IPS-NIHi7 (cell line): ENCODE data around the gene MTG2.

Source experiments
- DNase-seq: peaks from one replicate; pipeline ENCODE4 v3.0.0; 2012; ENCODE audit warnings: mixed read lengths; ENCODE audit errors: extremely low spot score

MTG2 gene

DNA sequence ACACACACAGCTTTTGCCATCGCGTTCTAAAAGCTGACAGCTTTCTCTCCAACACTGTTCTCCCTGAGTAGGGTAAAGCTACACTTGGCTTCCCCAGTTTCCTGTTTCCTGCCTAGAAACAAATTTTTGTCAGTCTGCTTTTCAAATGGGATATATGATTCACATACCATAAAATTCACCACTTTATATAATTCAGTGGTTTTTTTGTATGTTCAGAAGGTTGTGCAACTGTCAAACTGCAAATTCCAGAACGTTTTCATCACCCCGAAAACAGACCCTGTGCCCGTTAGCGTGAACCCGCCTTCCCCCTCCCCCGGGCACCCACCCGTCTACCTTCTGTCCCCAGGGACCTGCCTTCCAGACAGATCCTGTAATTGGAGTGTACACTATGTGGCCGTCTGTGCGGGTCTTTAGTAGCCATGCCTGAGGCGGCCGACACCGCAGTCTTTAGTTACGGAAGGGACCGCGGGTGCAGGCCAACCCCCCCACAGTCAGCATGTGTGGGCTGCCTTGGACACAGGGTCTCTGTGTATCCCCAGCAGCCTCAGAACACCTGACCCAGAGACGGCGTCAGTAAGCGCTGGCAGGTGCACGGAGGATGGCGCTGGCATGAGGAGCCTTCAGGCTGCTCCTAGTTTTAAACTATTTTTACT lies 20.7 kb downstream of the MTG2 start:
- DNase-seq = no peak

- no peak for DNase-seq
These were observed 23.0 kb downstream of the MTG2 start for GRCh38 chr20:62205618-62206387.

DNA sequence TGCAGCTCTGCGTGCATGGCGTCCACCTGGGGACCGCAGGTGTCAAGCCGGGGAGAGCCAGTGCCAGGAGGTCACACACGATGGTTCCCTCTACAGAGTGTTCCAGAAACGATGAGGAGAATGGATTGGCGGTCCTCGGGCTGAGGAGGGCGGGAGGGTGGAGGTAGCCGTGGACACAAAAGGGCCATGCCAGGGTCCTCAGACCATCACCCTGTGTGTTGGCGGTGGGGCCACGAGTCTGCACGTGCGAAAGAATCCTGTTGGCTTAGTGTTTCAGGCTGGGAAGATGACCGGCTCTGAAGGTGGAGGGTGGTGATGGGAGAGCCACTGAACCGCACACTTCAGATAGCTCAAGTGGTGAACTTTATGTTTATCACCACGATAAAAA lies 23.6 kb downstream of the MTG2 start:
- no peak for DNase-seq

- no peak for DNase-seq
These were observed 25.4 kb downstream of the MTG2 start for GRCh38 chr20:62208061-62208794.

DNA sequence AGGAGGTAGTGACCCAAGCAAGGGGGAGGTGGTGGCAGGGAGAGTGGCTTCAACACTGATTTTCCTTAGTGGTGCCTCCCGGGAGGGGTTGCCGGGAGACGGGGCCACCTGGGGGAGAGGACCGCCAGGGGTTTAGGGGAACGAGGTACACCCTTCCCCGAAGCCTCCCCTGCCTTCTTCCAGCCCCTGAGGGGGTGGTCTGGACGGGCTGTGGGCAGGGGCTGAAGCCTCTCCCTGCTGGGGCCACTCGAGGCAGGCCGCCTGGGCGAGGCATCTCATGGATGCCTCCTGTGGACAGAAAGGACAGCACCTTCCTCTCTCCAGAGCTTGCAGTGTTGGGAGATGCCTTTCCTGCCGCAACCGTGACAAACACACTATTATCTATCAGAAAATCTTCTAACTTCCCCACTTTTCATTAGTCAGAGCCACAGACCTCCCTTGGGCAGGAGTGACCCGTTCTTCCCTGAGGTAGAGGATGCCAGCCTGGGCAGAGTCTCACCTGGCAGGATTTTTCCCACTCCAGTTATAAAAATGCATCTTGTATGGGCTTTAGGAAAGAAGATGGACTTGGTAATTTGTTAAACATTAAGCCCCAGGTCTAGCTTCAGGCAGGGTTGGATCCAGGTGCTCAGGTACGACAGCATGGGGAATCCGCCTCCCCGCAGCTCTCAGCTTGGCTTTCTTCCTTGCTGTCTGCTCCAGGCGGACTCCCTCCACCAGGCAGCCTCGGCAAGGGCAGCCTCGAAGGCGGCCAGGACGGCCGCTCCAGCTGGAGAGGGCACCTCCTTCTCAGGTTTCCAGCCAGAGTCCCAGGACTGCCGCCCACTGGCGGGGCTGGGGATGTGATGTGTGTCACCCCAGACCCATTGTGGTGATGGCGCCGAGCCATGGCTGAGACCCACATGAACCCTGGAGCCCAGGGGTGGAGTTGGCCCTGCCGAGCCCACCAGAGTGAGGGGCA lies 26.2 kb downstream of the MTG2 start:
- DNase-seq = peak; percentile 91

DNA sequence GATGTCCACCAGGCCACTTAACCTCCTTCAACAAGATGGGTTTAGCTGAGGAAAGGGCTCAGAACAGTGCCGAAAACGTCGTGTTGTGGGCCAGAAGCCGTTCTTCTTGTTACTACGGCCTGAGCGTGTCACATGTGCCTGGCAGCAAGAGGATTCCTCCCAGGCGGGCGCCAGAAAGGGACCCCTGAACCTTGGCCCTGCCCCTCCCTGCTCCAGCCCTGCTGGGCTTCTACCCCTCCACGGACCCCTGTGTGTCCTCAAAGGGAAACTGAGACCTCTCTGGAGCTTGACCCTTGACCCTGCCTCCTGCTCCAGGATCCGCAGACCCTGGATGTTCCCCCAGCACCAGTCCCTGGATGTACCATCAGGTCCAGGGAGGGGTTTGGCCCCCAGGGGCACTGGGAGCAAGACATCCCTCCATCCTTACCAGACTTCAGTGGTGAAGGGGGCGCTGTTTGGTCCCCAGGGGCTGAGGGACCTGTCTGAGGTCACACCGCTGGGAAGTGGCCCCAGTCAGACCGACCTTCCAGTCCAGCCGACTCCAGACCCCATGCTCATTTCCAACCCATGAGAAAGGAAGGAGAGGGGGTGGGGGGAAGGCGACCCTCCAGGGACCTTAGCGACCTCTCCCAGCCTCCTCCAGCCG lies 27.1 kb downstream of the MTG2 start:
- no peak for DNase-seq

- no peak for DNase-seq
These were observed 27.6 kb downstream of the MTG2 start for GRCh38 chr20:62210496-62210855.

DNA sequence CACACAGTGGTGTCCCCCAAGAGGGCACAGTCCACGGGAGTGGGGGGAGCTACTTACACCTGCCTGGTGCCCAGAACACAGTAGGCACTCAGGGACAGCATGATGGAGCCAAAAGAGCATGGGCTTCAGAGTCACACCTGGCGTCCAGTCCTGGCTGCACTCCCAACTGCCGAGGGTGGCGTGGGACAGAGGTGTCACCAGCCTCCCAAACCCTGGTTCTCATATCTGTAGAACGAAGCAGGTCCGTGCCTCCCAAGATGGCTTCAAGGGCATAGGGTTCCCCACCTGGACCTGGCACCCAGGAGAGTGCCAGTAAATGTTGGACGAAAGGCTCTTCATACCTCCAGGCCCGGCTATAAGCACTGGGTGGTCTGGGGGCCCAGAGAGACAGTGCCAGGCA lies 28.4 kb downstream of the MTG2 start:
- no peak for DNase-seq

DNA sequence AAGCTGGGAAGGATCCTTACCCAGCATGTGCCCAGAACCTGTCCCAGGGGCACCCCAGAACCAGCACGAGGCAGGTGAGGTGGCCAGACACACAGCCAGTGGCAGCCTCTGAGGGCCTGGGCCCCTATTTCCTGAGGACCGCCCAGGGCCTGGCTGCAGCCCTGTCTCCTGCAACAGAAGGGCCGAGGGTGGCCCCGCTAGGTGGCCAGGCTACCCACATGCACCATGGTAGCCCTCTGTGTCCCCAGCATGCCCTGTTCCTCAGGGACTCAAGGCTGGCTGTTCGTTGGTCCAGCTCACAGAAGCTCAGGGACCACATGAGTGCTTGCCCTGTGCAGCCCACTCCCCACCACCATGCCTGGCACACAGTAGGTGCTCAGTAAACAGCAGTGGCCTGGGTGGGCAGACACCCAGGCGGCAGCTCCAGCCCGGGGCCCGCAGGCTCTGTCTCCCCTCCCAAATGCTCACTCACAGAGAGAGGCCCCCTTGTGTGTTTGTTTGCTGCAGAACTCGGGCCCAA lies 29.0 kb downstream of the MTG2 start:
- DNase-seq = no peak

DNA sequence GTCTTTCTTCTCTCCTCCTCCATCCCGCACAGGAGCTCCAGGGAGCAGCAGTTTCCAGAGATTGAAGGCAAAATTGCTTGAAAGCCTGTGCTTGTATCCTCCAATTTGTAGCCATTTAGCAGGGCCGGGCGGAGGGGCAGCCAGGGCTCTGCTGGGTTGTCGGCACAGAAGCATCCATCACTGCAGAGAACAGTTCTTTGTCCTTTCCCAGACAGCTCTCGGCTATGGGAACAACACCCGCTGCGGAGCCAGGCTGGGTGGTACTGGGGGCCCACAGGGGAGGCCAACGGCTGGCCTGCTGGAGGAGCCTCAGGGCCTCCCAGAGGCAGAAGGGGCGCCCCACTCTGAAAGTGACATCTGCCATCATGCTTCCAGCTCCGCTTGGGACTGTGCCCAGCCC lies 29.5 kb downstream of the MTG2 start:
- no peak for DNase-seq

GRCh38 chr20:62214067-62214466 lies 31.2 kb downstream of the MTG2 start:
- DNase-seq = no peak

DNA sequence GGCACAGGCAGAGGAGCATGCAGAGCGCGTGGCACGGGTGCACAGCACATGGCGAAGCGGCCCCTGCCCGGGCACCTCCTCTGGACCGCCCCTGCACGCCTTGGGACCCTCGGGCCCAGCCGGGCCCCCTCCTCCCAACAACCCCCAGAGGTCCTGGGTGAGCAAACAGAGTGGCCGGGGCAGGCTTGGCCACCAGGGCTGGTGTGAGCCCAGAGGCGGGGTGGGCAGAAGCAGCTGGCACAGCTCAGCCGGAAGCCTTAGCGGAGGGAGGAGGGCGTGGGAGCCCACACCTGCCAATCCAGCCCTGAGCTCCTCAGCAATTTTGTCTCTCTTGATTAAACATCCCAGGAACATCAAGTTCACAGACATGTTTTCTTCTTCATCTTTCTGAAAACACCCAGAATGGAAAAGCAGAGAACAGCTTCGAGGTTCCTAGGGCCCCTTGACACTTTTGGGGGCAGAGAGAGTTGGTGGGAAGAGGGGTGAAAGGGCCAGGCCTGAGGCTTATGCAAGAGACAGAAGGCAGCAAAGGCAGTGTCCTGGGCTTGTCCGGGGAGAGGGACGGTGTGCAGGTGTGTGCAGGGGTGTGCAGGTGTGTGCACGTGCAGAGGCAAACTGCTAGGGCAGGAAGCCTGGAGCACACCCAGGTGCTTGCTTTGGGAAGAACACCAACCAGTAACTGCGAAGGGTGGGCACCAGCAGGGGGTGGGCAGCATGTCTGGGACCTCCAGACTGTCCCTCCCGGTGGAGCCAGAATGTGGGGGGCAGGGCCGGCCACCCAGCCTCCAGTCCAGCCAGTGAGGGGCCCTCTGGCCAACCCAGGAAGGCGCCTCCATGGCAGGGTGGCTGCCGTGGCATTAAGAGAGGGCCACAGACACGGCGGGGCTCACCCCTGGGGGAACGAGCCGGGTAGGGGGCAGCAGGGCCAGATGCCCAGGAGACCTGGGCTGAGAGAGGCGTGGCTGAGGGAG lies 32.5 kb downstream of the MTG2 start:
- no peak for DNase-seq

DNA sequence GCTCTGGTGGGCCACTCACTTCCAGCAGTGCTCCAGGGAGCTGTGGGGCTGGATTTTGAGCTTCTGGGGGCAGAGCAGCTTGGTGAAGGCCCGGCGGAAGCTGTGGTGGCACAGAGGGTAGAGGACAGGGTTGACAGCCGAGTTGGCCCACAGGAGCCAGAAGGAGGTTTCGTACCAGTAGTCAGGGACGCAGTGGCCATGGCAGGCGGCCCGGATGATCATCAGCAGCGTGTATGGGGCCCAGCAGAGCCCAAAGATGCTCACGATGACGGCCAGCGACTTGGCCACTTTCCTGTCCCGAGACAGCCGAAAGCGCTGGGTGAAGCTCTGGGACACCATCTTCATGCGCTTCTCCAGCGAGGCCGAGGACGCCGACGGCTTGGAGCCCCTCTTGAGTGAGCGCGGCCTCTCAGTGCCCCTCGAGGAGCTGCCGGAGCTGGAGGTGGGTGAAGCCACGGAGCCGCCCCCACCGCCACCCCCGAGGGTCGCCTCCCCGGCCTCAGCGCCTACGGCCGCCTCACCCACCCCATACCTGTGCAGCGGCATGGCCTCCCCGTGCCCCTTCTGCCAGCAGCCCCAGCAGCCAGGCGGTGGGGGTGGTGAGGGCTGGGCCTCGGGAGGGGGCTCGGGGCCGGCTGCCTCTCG lies 33.3 kb downstream of the MTG2 start:
- DNase-seq = no peak

- DNase-seq = no peak
These were observed 34.1 kb downstream of the MTG2 start for GRCh38 chr20:62216636-62217566.

- no peak for DNase-seq
These were observed 35.3 kb downstream of the MTG2 start for GRCh38 chr20:62217913-62218773.

- no peak for DNase-seq
These were observed 36.5 kb downstream of the MTG2 start for GRCh38 chr20:62219101-62219991.
